GM12878 (cell line): ENCODE data around the gene ICA1L. TPM values are rescaled to one million over a fixed set of nuclear protein-coding genes. Genes with fewer than 3 reads are reported as not detected.

ENCODE experiments used
- ATAC-seq: fragments of 200-7000 bp; cut with Tn5 transposase; 3 replicates; pipeline ENCODE4 v1.9.1; 2020; ENCODE audit warnings: mild to moderate bottlenecking, moderate library complexity
- BruUV-seq: library from RNA; stranded (reverse); fragments of 400-500 nt; replicated peaks from 2 replicates; lab custom pipeline; 2021; lab: Mats Ljungman, UMichigan
- CTCF ChIA-PET: fragments of 300-600 bp; sonication (Branson Sonifier 250); formaldehyde crosslinking; extraction: SDS; loops from one replicate; lab custom pipeline; 2021; ENCODE audit warnings: inconsistent platforms; lab: Yijun Ruan, JAX
- POLR2A ChIA-PET: fragments of 350-600 bp; formaldehyde crosslinking; extraction: SDS; loops from one replicate; lab custom pipeline; 2021; ENCODE audit warnings: inconsistent platforms; lab: Charles Lee
- RAD21 ChIA-PET: fragments of 300-600 bp; sonication (Branson Sonifier 250); formaldehyde crosslinking; loops from one replicate; lab custom pipeline; 2023; ENCODE audit warnings: antibody characterized with exemption; ENCODE audit not compliant: unreplicated experiment; lab: Charles Lee
- SMC1A ChIA-PET: fragments of 300-600 bp; sonication (Branson Sonifier 250); formaldehyde crosslinking; loops from one replicate; lab custom pipeline; 2023; ENCODE audit not compliant: unreplicated experiment, uncharacterized antibody; lab: Charles Lee
- DNase-seq: peaks from one replicate; pipeline ENCODE4 v3.0.0-alpha.2; 2011; ENCODE audit warnings: low read depth, low spot score
- FAIRE-seq: peaks from 3 replicates; lab custom pipeline; 2011; peaks lifted over from hg19 to GRCh38; lab: Jason Lieb, UNC
- H2AFZ ChIP-seq: 2 replicates; pipeline ENCODE4 v1.6.0; 2011; ENCODE audit warnings: low read depth, low read length, control low read depth; ENCODE audit not compliant: control insufficient read depth
- H3K27ac ChIP-seq: 2 replicates; pipeline ENCODE4 v1.5.1; 2011; ENCODE audit warnings: control low read depth; ENCODE audit not compliant: control insufficient read depth, insufficient read depth
- H3K27me3 ChIP-seq, 2 experiments: replicated peaks in 1 of 2; 2 replicates each; pipeline versions ENCODE4 v1.6.0 to v1.6.1; 2011; ENCODE audit warnings: low read length in 1 of 2; ENCODE audit not compliant: control insufficient read depth in 2 of 2, insufficient read depth in 2 of 2
- H3K36me3 ChIP-seq, 2 experiments: 2 replicates each; pipeline ENCODE4 v1.5.1; 2011; ENCODE audit warnings: low read length in 1 of 2; ENCODE audit not compliant: control insufficient read depth in 2 of 2, insufficient read depth in 2 of 2
- H3K4me1 ChIP-seq: 2 replicates; pipeline ENCODE4 v1.6.1; 2011; ENCODE audit warnings: mild to moderate bottlenecking, low read length, moderate library complexity, mixed read lengths; ENCODE audit not compliant: control insufficient read depth, insufficient read depth
- H3K4me2 ChIP-seq: 2 replicates; pipeline ENCODE4 v1.6.0; 2011; ENCODE audit warnings: control low read depth; ENCODE audit not compliant: control insufficient read depth, insufficient read depth
- H3K4me3 ChIP-seq: fragments of 200-600 bp; sonication (generic); 2 replicates; pipeline ENCODE4 v1.5.1; 2016
- H3K79me2 ChIP-seq: 2 replicates; pipeline ENCODE4 v1.6.0; 2011; ENCODE audit warnings: low read length; ENCODE audit not compliant: control insufficient read depth, insufficient read depth
- H3K9ac ChIP-seq: 2 replicates; pipeline ENCODE4 v1.8.0; 2011; ENCODE audit warnings: low read length, control low read depth, mixed read lengths; ENCODE audit not compliant: control insufficient read depth, insufficient read depth
- H3K9me3 ChIP-seq: replicated peaks from 3 replicates; pipeline ENCODE4 v1.5.1; 2011; ENCODE audit warnings: mild to moderate bottlenecking, low read length; ENCODE audit not compliant: control insufficient read depth, insufficient read depth
- H4K20me1 ChIP-seq: 2 replicates; pipeline ENCODE4 v1.6.0; 2011; ENCODE audit not compliant: control insufficient read depth, insufficient read depth
- FOS ChIP-seq: IDR thresholded peaks from 3 replicates; pipeline ENCODE4 v1.6.1; 2011; ENCODE audit warnings: borderline replicate concordance; ENCODE audit not compliant: insufficient read length; ENCODE audit errors: extremely low read depth
- FOXK2 ChIP-seq: fragments of 450-650 bp; IDR thresholded peaks from 2 replicates; pipeline ENCODE4 v1.6.1; 2017; ENCODE audit warnings: mild to moderate bottlenecking, moderate library complexity
- HDGF ChIP-seq: fragments of 450-650 bp; IDR thresholded peaks from 2 replicates; pipeline ENCODE4 v1.6.1; 2016; ENCODE audit warnings: antibody characterized with exemption
- MYC ChIP-seq: IDR thresholded peaks from 2 replicates; pipeline ENCODE4 v1.6.1; 2011; ENCODE audit warnings: mild to moderate bottlenecking, low read length, moderate library complexity, inconsistent platforms; ENCODE audit not compliant: insufficient read depth, insufficient replicate concordance, insufficient read length, severe bottlenecking
- NR2F1 ChIP-seq: fragments of 450-650 bp; conservative IDR thresholded peaks from 2 replicates; pipeline ENCODE4 v1.6.1; 2017; ENCODE audit warnings: mild to moderate bottlenecking
- RB1 ChIP-seq: fragments of 450-650 bp; formaldehyde crosslinking; IDR thresholded peaks from 2 replicates; pipeline ENCODE4 v1.6.1; 2017; ENCODE audit warnings: mild to moderate bottlenecking, borderline replicate concordance
- ZNF207 ChIP-seq: fragments of 450-650 bp; IDR thresholded peaks from 2 replicates; pipeline ENCODE4 v1.6.1; 2014; ENCODE audit warnings: antibody characterized with exemption, mild to moderate bottlenecking, borderline replicate concordance
- ZNF622 ChIP-seq: fragments of 450-650 bp; IDR thresholded peaks from 2 replicates; pipeline ENCODE4 v1.6.1; 2017; ENCODE audit warnings: mild to moderate bottlenecking, inconsistent platforms
- whole genome bisulfite sequencing: methylation state at CpG from one replicate; pipeline ENCODE4 v1.1.6; 2016; ENCODE audit warnings: low lambda C conversion rate; ENCODE audit not compliant: insufficient replicate concordance, insufficient coverage; ENCODE audit errors: missing lambda C conversion rate; 5-methylcytosine and 5-hydroxymethylcytosine counted together
- in situ Hi-C: fragments of 300-500 bp; cut with MboI; formaldehyde crosslinking; loops from 9 replicates; pipeline ENCODE4 v1.14.3; 2018; ENCODE audit warnings: mixed read lengths
- intact Hi-C: fragments of 100-400 bp; cut with micrococcal nuclease; formaldehyde crosslinking; loops from one replicate; pipeline ENCODE4 v1.14.2; 2022; ENCODE audit not compliant: unreplicated experiment
- polyA plus RNA-seq, 11 experiments: library from polyadenylated mRNA; depleted of rRNA in 4 of 11; unstranded in 6 of 11; stranded (reverse) in 5 of 11; fragments of >200 nt; fragmentation: Nextera tagmentation in 4 of 11; fragmentation: Illumina TruSeq in 1 of 11; extraction: Ambion mirVana in 4 of 11; extraction: Trizol in 1 of 11; gene quantifications; 1 replicate in 1 of 11; 2 replicates in 10 of 11; pipeline versions ENCODE4 v1.2.1 to v1.2.3, GENCODE V29; 2011 to 2016; ENCODE audit warnings: inconsistent platforms in 2 of 11, missing spikeins in 2 of 11, low read depth in 1 of 11
- total RNA-seq, 4 experiments: library from RNA; depleted of rRNA in 3 of 4; stranded (reverse); fragments of >200 nt in 3 of 4; fragmentation: Illumina TruSeq in 1 of 4; extraction: Trizol in 1 of 4; gene quantifications; 2 replicates each; pipeline versions ENCODE4 v1.2.1 to v1.2.3, GENCODE V29; 2013 to 2021
- TF ChIP-seq, protein P1 (sequence below): fragments of 450-650 bp; IDR thresholded peaks from 2 replicates; pipeline ENCODE4 v1.6.1; 2017; ENCODE audit warnings: mild to moderate bottlenecking
- TF ChIP-seq, protein P2 (sequence below): fragments of 450-650 bp; IDR thresholded peaks from 2 replicates; pipeline ENCODE4 v1.6.1; 2016; ENCODE audit warnings: mild to moderate bottlenecking, moderate library complexity, borderline replicate concordance
- TF ChIP-seq, protein P3 (sequence below): fragments of 450-650 bp; IDR thresholded peaks from 2 replicates; pipeline ENCODE4 v1.6.1; 2018; ENCODE audit warnings: borderline replicate concordance, mild to moderate bottlenecking; ENCODE audit not compliant: partially characterized antibody
- TF ChIP-seq, protein P4 (sequence below): fragments of 450-650 bp; IDR thresholded peaks from 2 replicates; pipeline ENCODE4 v1.6.1; 2017; ENCODE audit warnings: borderline replicate concordance
- TF ChIP-seq, protein P5 (sequence below): IDR thresholded peaks from 2 replicates; pipeline ENCODE4 v1.6.1; 2012; ENCODE audit warnings: low read depth, low read length, improper control_type of control experiment

ICA1L gene
- total and polyA plus RNA-seq, 10 of the 15 experiments (the other 5 are each of a cell fraction or from before 2014, with no cell fraction given) = 0.85 to 7.4 (median 3.6) TPM

DNA sequence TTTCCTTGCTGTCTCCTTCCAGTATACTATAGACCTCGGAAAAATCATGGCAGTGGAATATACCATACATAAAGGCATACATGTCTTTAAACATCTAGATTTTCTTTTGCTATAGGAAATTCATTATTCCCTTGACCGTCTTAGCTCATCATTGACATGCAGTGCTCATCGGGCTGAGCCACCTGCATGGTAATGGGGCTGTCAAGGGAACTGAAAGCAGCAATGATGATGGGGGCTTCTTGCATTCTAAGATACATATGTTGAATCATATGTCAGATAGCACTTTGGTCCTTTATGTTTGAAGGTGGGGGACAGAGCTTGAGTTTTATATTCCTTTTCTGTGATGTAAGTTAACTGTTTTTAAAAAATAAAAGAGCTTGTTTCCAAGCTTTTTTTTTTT lies 106.6 kb downstream of the ICA1L start:
- whole genome bisulfite sequencing = 80% methylated on average over 3 of the region's 3 CpGs
- no TSS peak for BruUV-seq
- Histone ChIP-seq H3K27ac (no peak overlapping the region), H3K9me3 (no peaks in the 10 kb centered on the region), H3K9ac (no peak overlapping the region), H4K20me1 (no peaks in the 10 kb centered on the region), H3K27me3 (no peaks in the 10 kb centered on the region)
- ATAC-seq = no peak
- intact Hi-C loops = no loop called here
- TF ChIP-seq ZNF207 (no peak), FOS (no peak), FOXK2 (no peak), MYC (no peak), NR2F1 (no peak), HDGF (no peak), RB1 (no peak), ZNF622 (no peak)
- TF ChIP-seq, protein P1, sequence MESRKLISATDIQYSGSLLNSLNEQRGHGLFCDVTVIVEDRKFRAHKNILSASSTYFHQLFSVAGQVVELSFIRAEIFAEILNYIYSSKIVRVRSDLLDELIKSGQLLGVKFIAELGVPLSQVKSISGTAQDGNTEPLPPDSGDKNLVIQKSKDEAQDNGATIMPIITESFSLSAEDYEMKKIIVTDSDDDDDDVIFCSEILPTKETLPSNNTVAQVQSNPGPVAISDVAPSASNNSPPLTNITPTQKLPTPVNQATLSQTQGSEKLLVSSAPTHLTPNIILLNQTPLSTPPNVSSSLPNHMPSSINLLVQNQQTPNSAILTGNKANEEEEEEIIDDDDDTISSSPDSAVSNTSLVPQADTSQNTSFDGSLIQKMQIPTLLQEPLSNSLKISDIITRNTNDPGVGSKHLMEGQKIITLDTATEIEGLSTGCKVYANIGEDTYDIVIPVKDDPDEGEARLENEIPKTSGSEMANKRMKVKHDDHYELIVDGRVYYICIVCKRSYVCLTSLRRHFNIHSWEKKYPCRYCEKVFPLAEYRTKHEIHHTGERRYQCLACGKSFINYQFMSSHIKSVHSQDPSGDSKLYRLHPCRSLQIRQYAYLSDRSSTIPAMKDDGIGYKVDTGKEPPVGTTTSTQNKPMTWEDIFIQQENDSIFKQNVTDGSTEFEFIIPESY = no peak
- TF ChIP-seq, protein P2, sequence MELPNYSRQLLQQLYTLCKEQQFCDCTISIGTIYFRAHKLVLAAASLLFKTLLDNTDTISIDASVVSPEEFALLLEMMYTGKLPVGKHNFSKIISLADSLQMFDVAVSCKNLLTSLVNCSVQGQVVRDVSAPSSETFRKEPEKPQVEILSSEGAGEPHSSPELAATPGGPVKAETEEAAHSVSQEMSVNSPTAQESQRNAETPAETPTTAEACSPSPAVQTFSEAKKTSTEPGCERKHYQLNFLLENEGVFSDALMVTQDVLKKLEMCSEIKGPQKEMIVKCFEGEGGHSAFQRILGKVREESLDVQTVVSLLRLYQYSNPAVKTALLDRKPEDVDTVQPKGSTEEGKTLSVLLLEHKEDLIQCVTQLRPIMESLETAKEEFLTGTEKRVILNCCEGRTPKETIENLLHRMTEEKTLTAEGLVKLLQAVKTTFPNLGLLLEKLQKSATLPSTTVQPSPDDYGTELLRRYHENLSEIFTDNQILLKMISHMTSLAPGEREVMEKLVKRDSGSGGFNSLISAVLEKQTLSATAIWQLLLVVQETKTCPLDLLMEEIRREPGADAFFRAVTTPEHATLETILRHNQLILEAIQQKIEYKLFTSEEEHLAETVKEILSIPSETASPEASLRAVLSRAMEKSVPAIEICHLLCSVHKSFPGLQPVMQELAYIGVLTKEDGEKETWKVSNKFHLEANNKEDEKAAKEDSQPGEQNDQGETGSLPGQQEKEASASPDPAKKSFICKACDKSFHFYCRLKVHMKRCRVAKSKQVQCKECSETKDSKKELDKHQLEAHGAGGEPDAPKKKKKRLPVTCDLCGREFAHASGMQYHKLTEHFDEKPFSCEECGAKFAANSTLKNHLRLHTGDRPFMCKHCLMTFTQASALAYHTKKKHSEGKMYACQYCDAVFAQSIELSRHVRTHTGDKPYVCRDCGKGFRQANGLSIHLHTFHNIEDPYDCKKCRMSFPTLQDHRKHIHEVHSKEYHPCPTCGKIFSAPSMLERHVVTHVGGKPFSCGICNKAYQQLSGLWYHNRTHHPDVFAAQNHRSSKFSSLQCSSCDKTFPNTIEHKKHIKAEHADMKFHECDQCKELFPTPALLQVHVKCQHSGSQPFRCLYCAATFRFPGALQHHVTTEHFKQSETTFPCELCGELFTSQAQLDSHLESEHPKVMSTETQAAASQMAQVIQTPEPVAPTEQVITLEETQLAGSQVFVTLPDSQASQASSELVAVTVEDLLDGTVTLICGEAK = no peak
- TF ChIP-seq, protein P3, sequence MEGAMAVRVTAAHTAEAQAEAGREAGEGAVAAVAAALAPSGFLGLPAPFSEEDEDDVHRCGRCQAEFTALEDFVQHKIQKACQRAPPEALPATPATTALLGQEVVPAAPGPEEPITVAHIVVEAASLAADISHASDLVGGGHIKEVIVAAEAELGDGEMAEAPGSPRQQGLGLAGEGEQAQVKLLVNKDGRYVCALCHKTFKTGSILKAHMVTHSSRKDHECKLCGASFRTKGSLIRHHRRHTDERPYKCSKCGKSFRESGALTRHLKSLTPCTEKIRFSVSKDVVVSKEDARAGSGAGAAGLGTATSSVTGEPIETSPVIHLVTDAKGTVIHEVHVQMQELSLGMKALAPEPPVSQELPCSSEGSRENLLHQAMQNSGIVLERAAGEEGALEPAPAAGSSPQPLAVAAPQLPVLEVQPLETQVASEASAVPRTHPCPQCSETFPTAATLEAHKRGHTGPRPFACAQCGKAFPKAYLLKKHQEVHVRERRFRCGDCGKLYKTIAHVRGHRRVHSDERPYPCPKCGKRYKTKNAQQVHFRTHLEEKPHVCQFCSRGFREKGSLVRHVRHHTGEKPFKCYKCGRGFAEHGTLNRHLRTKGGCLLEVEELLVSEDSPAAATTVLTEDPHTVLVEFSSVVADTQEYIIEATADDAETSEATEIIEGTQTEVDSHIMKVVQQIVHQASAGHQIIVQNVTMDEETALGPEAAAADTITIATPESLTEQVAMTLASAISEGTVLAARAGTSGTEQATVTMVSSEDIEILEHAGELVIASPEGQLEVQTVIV = no peak
- TF ChIP-seq, protein P4, sequence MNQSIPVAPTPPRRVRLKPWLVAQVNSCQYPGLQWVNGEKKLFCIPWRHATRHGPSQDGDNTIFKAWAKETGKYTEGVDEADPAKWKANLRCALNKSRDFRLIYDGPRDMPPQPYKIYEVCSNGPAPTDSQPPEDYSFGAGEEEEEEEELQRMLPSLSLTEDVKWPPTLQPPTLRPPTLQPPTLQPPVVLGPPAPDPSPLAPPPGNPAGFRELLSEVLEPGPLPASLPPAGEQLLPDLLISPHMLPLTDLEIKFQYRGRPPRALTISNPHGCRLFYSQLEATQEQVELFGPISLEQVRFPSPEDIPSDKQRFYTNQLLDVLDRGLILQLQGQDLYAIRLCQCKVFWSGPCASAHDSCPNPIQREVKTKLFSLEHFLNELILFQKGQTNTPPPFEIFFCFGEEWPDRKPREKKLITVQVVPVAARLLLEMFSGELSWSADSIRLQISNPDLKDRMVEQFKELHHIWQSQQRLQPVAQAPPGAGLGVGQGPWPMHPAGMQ = no peak
- TF ChIP-seq, protein P5, sequence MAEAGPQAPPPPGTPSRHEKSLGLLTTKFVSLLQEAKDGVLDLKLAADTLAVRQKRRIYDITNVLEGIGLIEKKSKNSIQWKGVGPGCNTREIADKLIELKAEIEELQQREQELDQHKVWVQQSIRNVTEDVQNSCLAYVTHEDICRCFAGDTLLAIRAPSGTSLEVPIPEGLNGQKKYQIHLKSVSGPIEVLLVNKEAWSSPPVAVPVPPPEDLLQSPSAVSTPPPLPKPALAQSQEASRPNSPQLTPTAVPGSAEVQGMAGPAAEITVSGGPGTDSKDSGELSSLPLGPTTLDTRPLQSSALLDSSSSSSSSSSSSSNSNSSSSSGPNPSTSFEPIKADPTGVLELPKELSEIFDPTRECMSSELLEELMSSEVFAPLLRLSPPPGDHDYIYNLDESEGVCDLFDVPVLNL = no peak
- TF ChIP-seq, all 136 proteins: peak for 0
- Histone ChIP-seq H3K36me3 (peaks cover 0 to 3% of the 10 kb centered on the region in 2 experiments; a peak in 2 of 4 replicates), H2AFZ (no peak overlapping the region), H3K79me2 (no peaks in the 10 kb centered on the region), H3K4me2 (no peak overlapping the region), H3K4me3 (no peak overlapping the region), H3K4me1 (no peaks in the 10 kb centered on the region)
- CTCF ChIA-PET = interaction anchor here (0.6 to 1.7 kb wide), 3 partner anchors 176 to 1825 kb away, joined by 3 to 4 read pairs (median 4); no protein-coding TSS in a partner anchor
- POLR2A ChIA-PET = interaction anchor here (0.6 kb wide), 2 partner anchors 185 to 465 kb away, joined by 3 to 4 read pairs; no protein-coding TSS in a partner anchor
- peak; percentile 38 for FAIRE-seq
- no peak for DNase-seq
- SMC1A ChIA-PET = interaction anchor here (0.7 to 1.2 kb wide), 3 partner anchors 20 to 176 kb away, joined by 3 read pairs; no protein-coding TSS in a partner anchor
- in situ Hi-C loops = no loop called here
- RAD21 ChIA-PET = no interaction called here
